Neural progenitor cell (in vitro differentiated cells): ENCODE measurements around the gene BICD2.

Source experiments
- EZH2 ChIP-seq: fragments of 200-600 bp; sonication (generic); IDR thresholded peaks from 2 replicates; pipeline ENCODE4 v1.6.1; 2017; ENCODE audit warnings: antibody characterized with exemption, mild to moderate bottlenecking, moderate library complexity
- TF ChIP-seq, protein P1 (sequence below): fragments of 200-600 bp; sonication (generic); IDR thresholded peaks from 2 replicates; pipeline ENCODE4 v1.5.1; 2017; ENCODE audit warnings: antibody characterized with exemption, mild to moderate bottlenecking

DNA sequence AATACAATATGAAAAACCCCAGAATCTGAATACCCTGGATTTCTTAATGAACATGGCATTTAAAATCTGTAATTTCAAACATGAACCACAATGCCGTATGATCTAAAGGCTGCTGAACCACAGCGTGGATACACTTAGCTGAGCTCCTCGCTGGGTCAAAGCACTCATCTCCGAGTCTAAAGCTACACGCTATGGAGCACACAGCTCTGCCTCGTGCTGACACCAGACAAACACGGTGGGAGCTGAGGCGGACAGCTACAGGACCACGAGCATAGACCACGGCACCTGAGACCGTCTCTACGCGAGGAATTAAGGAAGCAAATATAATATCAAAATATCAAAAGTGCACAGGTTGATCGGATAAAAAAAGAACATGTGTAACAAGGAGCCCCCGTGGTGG, 51.9 kb downstream of the BICD2 start:
- TF ChIP-seq, protein P1, sequence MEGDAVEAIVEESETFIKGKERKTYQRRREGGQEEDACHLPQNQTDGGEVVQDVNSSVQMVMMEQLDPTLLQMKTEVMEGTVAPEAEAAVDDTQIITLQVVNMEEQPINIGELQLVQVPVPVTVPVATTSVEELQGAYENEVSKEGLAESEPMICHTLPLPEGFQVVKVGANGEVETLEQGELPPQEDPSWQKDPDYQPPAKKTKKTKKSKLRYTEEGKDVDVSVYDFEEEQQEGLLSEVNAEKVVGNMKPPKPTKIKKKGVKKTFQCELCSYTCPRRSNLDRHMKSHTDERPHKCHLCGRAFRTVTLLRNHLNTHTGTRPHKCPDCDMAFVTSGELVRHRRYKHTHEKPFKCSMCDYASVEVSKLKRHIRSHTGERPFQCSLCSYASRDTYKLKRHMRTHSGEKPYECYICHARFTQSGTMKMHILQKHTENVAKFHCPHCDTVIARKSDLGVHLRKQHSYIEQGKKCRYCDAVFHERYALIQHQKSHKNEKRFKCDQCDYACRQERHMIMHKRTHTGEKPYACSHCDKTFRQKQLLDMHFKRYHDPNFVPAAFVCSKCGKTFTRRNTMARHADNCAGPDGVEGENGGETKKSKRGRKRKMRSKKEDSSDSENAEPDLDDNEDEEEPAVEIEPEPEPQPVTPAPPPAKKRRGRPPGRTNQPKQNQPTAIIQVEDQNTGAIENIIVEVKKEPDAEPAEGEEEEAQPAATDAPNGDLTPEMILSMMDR: no peak
- TF ChIP-seq EZH2: no peak
